ENCODE data around the gene NDST3.

DNA sequence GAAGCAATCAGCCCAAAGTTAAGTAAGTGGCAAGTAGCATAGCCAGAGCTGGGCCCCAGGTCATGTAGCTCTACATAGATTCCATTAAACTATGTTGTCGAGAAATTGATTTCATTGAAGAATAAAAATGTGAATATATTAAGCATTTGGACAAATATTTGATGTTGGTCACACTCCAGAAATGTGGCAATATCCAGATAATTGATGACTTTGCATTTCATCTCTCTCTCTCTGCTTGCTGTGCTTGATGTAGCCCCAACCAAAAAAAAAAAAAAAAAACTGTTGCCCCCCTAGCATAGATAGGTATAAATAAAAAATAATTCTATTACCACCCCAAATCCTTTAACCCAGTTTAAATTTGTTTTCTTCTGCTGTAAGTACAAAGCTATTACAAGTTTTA, 7.5 kb upstream of the NDST3 start:
- TF ChIP-seq GATA2 (IDR thresholded peaks at IDR 0.05; ENCODE audit: low read depth, low read length): no peak
- no peak for TF ChIP-seq GATA3 (IDR thresholded peaks at IDR 0.05; ENCODE audit: low read depth, low read length)
